ENCODE measurements around the gene ARRDC3.

DNA sequence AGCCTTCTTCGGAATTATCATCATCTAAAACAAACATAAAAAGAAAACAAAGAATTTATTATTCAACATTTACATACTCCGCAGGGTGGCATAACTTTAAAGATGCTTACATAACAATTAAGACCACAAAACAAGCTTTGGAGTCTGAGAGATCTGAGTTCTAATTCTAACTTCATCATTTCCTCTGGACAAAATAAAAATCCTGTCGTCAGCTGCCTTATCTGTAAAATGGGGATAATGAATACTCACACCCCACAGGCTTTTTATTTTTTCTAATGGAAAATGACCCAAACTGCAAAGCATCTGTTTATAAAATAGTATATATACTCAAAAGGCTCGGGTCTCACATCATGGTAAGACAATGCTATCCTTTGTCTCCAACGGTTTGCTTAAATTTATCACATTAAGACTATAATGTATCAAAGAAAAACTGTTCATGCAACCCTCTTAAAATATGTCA lies 4.3 kb downstream of the ARRDC3 start:
- TF ChIP-seq, protein P1, sequence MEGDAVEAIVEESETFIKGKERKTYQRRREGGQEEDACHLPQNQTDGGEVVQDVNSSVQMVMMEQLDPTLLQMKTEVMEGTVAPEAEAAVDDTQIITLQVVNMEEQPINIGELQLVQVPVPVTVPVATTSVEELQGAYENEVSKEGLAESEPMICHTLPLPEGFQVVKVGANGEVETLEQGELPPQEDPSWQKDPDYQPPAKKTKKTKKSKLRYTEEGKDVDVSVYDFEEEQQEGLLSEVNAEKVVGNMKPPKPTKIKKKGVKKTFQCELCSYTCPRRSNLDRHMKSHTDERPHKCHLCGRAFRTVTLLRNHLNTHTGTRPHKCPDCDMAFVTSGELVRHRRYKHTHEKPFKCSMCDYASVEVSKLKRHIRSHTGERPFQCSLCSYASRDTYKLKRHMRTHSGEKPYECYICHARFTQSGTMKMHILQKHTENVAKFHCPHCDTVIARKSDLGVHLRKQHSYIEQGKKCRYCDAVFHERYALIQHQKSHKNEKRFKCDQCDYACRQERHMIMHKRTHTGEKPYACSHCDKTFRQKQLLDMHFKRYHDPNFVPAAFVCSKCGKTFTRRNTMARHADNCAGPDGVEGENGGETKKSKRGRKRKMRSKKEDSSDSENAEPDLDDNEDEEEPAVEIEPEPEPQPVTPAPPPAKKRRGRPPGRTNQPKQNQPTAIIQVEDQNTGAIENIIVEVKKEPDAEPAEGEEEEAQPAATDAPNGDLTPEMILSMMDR (IDR thresholded peaks at IDR 0.05; ENCODE audit: poor library complexity, severe bottlenecking): no peak
- no peak for TF ChIP-seq EP300 (conservative IDR thresholded peaks at IDR 0.05; ENCODE audit: poor library complexity, severe bottlenecking)
- TF ChIP-seq, protein P2, sequence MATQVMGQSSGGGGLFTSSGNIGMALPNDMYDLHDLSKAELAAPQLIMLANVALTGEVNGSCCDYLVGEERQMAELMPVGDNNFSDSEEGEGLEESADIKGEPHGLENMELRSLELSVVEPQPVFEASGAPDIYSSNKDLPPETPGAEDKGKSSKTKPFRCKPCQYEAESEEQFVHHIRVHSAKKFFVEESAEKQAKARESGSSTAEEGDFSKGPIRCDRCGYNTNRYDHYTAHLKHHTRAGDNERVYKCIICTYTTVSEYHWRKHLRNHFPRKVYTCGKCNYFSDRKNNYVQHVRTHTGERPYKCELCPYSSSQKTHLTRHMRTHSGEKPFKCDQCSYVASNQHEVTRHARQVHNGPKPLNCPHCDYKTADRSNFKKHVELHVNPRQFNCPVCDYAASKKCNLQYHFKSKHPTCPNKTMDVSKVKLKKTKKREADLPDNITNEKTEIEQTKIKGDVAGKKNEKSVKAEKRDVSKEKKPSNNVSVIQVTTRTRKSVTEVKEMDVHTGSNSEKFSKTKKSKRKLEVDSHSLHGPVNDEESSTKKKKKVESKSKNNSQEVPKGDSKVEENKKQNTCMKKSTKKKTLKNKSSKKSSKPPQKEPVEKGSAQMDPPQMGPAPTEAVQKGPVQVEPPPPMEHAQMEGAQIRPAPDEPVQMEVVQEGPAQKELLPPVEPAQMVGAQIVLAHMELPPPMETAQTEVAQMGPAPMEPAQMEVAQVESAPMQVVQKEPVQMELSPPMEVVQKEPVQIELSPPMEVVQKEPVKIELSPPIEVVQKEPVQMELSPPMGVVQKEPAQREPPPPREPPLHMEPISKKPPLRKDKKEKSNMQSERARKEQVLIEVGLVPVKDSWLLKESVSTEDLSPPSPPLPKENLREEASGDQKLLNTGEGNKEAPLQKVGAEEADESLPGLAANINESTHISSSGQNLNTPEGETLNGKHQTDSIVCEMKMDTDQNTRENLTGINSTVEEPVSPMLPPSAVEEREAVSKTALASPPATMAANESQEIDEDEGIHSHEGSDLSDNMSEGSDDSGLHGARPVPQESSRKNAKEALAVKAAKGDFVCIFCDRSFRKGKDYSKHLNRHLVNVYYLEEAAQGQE (IDR thresholded peaks at IDR 0.05; ENCODE audit: borderline replicate concordance): peak; percentile 63
- TF ChIP-seq SMC3 (conservative IDR thresholded peaks at IDR 0.05; ENCODE audit: poor library complexity): no peak
- no peak for TF ChIP-seq EZH2 (IDR thresholded peaks at IDR 0.05; ENCODE audit: borderline replicate concordance, insufficient read depth, low read length, poor library complexity, severe bottlenecking)
- peak; percentile 23 for TF ChIP-seq POLR2AphosphoS5 (IDR thresholded peaks at IDR 0.05)
- no peak for TF ChIP-seq TAF1 (IDR thresholded peaks at IDR 0.05; ENCODE audit: low read depth)
- no peak for TF ChIP-seq RAD21 (conservative IDR thresholded peaks at IDR 0.05)
- no peak for TF ChIP-seq MXI1 (conservative IDR thresholded peaks at IDR 0.05; ENCODE audit: poor library complexity, severe bottlenecking)

Data from neural cell (in vitro differentiated cells).